AG04450 (cell line): ENCODE results near the gene TRPM4. TPM values are rescaled to one million over a fixed set of nuclear protein-coding genes. Genes with fewer than 3 reads are reported as not detected.

Source experiments
- polyA plus RNA-seq: library from polyadenylated mRNA; depleted of rRNA; stranded (reverse); fragments of >200 nt; gene quantifications from 2 replicates; pipeline ENCODE4 v1.2.3, GENCODE V29; 2011; rRNA removed

Gene TRPM4
- polyA plus RNA-seq, 1 experiment = 4.3 TPM

Other genes with a start within 250 kb of the TRPM4 start
- gene DHDH, start 224.1 kb upstream of the TRPM4 start, polyA plus RNA-seq = 0.48 and 0.61 TPM in 2 replicates
- 110 and 147 TPM in 2 replicates for gene BAX, start 202.9 kb upstream of the TRPM4 start, polyA plus RNA-seq
- gene FTL, start 192.5 kb upstream of the TRPM4 start, polyA plus RNA-seq = 3,644 and 5,326 TPM in 2 replicates
- 19.5 and 24.1 TPM in 2 replicates for gene GYS1, start 164.5 kb upstream of the TRPM4 start, polyA plus RNA-seq
- gene RUVBL2, start 163.9 kb upstream of the TRPM4 start, polyA plus RNA-seq = 107 and 131 TPM in 2 replicates
- gene LHB, start 140.7 kb upstream of the TRPM4 start, polyA plus RNA-seq = 0.31 TPM in 1 of 2 replicates, not detected in the other
- not detected in 2 replicates for gene CGB3, start 133.5 kb upstream of the TRPM4 start, polyA plus RNA-seq
- not detected in 2 replicates for gene CGB2, start 125.9 kb upstream of the TRPM4 start, polyA plus RNA-seq
- not detected in 2 replicates for gene CGB1, start 120.9 kb upstream of the TRPM4 start, polyA plus RNA-seq
- not detected in 2 replicates for gene CGB5, start 113.9 kb upstream of the TRPM4 start, polyA plus RNA-seq
- gene CGB8, start 108.7 kb upstream of the TRPM4 start, polyA plus RNA-seq = not detected in 2 replicates
- 0.42 and 0.87 TPM in 2 replicates for gene CGB7, start 100.0 kb upstream of the TRPM4 start, polyA plus RNA-seq
- gene NTF4, start 93.0 kb upstream of the TRPM4 start, polyA plus RNA-seq = 0.09 and 0.30 TPM in 2 replicates
- gene KCNA7, start 85.1 kb upstream of the TRPM4 start, polyA plus RNA-seq = not detected in 2 replicates
- gene SNRNP70, start 72.3 kb upstream of the TRPM4 start, polyA plus RNA-seq = 117 and 149 TPM in 2 replicates
- 4.2 and 4.9 TPM in 2 replicates for gene LIN7B, start 43.4 kb upstream of the TRPM4 start, polyA plus RNA-seq
- gene C19orf73, start 38.6 kb upstream of the TRPM4 start, polyA plus RNA-seq = 0.36 and 0.50 TPM in 2 replicates
- 0.52 and 0.63 TPM in 2 replicates for gene PPFIA3, start 38.2 kb upstream of the TRPM4 start, polyA plus RNA-seq
- 0.06 TPM in 1 of 2 replicates, not detected in the other for gene HRC, start 2.4 kb upstream of the TRPM4 start, polyA plus RNA-seq
- gene SLC6A16, start 167.4 kb downstream of the TRPM4 start, polyA plus RNA-seq = 1.5 and 1.6 TPM in 2 replicates
- gene CD37, start 177.6 kb downstream of the TRPM4 start, polyA plus RNA-seq = not detected in 2 replicates
- gene TEAD2, start 204.6 kb downstream of the TRPM4 start, polyA plus RNA-seq = 32.8 and 41.7 TPM in 2 replicates
- 0.14 TPM in 1 of 2 replicates, not detected in the other for gene DKKL1, start 206.1 kb downstream of the TRPM4 start, polyA plus RNA-seq
- not detected in 2 replicates for gene KASH5, start 230.5 kb downstream of the TRPM4 start, polyA plus RNA-seq